Measurements from ENCODE around the gene ALPG. TPM values are rescaled to one million over a fixed set of nuclear protein-coding genes. Genes with fewer than 3 reads are reported as not detected.

ALPG gene
- total RNA-seq, 1 donor from 2014 or later: not detected

GRCh38 chr2:232412986-232413385 lies 6.3 kb downstream of the ALPG start:
- DNase-seq (ENCODE audit: low spot score): no peak
- TF ChIP-seq, protein P1, sequence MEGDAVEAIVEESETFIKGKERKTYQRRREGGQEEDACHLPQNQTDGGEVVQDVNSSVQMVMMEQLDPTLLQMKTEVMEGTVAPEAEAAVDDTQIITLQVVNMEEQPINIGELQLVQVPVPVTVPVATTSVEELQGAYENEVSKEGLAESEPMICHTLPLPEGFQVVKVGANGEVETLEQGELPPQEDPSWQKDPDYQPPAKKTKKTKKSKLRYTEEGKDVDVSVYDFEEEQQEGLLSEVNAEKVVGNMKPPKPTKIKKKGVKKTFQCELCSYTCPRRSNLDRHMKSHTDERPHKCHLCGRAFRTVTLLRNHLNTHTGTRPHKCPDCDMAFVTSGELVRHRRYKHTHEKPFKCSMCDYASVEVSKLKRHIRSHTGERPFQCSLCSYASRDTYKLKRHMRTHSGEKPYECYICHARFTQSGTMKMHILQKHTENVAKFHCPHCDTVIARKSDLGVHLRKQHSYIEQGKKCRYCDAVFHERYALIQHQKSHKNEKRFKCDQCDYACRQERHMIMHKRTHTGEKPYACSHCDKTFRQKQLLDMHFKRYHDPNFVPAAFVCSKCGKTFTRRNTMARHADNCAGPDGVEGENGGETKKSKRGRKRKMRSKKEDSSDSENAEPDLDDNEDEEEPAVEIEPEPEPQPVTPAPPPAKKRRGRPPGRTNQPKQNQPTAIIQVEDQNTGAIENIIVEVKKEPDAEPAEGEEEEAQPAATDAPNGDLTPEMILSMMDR (IDR thresholded peaks at IDR 0.05): no peak
- Mint-ChIP-seq H3K9me3 (ENCODE audit: low read depth) (no peaks in the 10 kb centered on the region), H3K36me3 (ENCODE audit: low read depth) (no peaks in the 10 kb centered on the region), H3K4me3 (ENCODE audit: unreplicated experiment) (no peak overlapping the region), H3K27me3 (ENCODE audit: low read depth) (peaks cover 42% of the 10 kb centered on the region), H3K4me1 (ENCODE audit: low read depth) (no peaks in the 10 kb centered on the region), H3K27ac (ENCODE audit: unreplicated experiment) (no peak overlapping the region)

- no peak overlapping the region for H3K27ac Mint-ChIP-seq (ENCODE audit: unreplicated experiment)
- DNase-seq (ENCODE audit: low spot score): no peak
- no peaks in the 10 kb centered on the region for H3K36me3 Mint-ChIP-seq (ENCODE audit: low read depth)
- peaks cover 11% of the 10 kb centered on the region for H3K4me1 Mint-ChIP-seq (ENCODE audit: low read depth)
- H3K27me3 Mint-ChIP-seq (ENCODE audit: low read depth): peaks cover 56% of the 10 kb centered on the region
- TF ChIP-seq, protein P1 (IDR thresholded peaks at IDR 0.05): no peak
- no peak overlapping the region for H3K4me3 Mint-ChIP-seq (ENCODE audit: unreplicated experiment)
- no peaks in the 10 kb centered on the region for H3K9me3 Mint-ChIP-seq (ENCODE audit: low read depth)
Observed at GRCh38 chr2:232415138-232415690, 8.6 kb downstream of the ALPG start.

- H3K27ac Mint-ChIP-seq (ENCODE audit: unreplicated experiment): no peak overlapping the region
- H3K36me3 Mint-ChIP-seq (ENCODE audit: low read depth): no peaks in the 10 kb centered on the region
- H3K27me3 Mint-ChIP-seq (ENCODE audit: low read depth): peaks cover 54% of the 10 kb centered on the region
- no peaks in the 10 kb centered on the region for H3K9me3 Mint-ChIP-seq (ENCODE audit: low read depth)
- H3K4me3 Mint-ChIP-seq (ENCODE audit: unreplicated experiment): no peak overlapping the region
- no peak for DNase-seq (ENCODE audit: low spot score)
- TF ChIP-seq, protein P1 (IDR thresholded peaks at IDR 0.05): no peak
- peaks cover 14% of the 10 kb centered on the region for H3K4me1 Mint-ChIP-seq (ENCODE audit: low read depth)
Observed at GRCh38 chr2:232415736-232416520, 9.3 kb downstream of the ALPG start.

DNA sequence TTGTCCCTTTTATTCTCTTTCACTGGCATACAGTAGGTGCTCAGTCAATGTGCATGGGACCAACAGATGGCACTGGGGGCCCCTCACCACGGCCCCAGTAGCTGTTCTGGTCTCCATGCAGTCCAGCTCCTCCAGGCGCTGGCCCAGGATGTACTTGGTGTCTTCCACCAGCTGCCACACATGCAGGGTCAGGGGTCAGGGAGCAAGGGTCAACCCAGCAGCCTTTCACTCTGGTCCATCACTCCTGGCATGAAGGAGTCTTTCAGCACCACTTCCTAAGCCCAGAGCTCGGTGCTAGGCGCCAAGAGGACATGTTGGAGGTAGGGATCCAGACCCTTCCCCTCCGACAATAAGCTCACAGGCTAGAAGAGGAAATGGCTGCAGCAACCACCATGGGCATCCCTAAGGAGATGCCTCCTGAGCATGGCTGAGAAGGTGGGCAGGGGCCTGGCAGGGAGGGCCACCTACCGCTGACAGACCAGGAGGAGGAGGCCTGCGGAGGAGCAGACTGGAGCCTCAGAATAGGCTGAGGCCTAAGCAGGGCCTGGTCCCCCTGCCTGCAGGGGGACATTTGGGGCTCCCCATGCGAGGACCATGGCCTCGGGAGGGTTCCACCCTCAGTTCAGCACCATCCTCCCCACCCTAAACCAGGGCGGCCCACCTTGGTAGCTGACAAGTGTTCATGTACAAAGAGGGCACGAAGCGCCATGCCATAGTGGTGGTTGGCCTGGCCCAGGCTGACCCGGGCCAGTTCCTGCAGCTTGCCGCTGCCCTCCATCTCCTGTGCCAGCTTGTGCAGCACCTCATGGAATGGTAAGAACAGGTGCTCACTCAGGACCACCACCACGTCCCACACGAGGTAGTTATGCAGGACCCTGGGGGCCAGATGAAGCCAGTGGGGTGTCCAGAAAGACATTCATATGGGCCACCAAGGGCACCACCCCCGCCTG lies 10.2 kb downstream of the ALPG start:
- H3K27ac Mint-ChIP-seq (ENCODE audit: unreplicated experiment): no peak overlapping the region
- H3K4me1 Mint-ChIP-seq (ENCODE audit: low read depth): peaks cover 14% of the 10 kb centered on the region
- H3K9me3 Mint-ChIP-seq (ENCODE audit: low read depth): no peaks in the 10 kb centered on the region
- TF ChIP-seq, protein P1 (IDR thresholded peaks at IDR 0.05): no peak
- H3K4me3 Mint-ChIP-seq (ENCODE audit: unreplicated experiment): no peak overlapping the region
- peaks cover 49% of the 10 kb centered on the region for H3K27me3 Mint-ChIP-seq (ENCODE audit: low read depth)
- no peak for DNase-seq (ENCODE audit: low spot score)
- H3K36me3 Mint-ChIP-seq (ENCODE audit: low read depth): peaks cover 1% of the 10 kb centered on the region

DNA sequence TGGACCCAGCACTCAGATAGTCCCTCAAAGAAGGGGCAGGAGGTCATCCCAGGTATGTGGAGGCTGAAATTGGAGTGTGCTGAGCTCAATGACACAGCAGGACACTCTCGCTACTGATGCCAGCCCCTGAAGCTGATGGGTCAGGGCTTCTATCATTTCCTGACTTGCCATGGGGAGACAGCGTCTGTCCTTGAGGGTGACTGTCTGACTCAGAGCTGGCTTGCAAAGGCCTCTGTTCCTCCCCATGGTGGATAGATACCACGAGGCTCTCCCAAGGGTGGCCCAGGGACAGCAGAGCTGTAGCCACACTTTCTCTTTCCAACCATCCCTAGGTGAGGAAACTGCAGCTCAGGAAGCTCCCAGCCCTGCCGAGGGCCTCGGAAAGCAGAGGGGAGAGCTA lies 10.8 kb downstream of the ALPG start:
- TF ChIP-seq, protein P1 (IDR thresholded peaks at IDR 0.05): no peak
- peaks cover 4% of the 10 kb centered on the region for H3K36me3 Mint-ChIP-seq (ENCODE audit: low read depth)
- H3K27me3 Mint-ChIP-seq (ENCODE audit: low read depth): peaks cover 54% of the 10 kb centered on the region
- no peak overlapping the region for H3K4me3 Mint-ChIP-seq (ENCODE audit: unreplicated experiment)
- no peak for DNase-seq (ENCODE audit: low spot score)
- peaks cover 14% of the 10 kb centered on the region for H3K4me1 Mint-ChIP-seq (ENCODE audit: low read depth)
- peaks cover under 1% of the 10 kb centered on the region for H3K9me3 Mint-ChIP-seq (ENCODE audit: low read depth)
- H3K27ac Mint-ChIP-seq (ENCODE audit: unreplicated experiment): no peak overlapping the region

Data from chondrocyte (in vitro differentiated cells).